KBM-7 (cell line): ENCODE data around the gene CADPS.

Source experiments
- DNase-seq: peaks from one replicate; pipeline ENCODE4 v3.0.0-alpha.2; 2015
- in situ Hi-C: fragments of 300-500 bp; cut with MboI; formaldehyde crosslinking; loops from 2 replicates; pipeline ENCODE4 v1.14.3; 2020; ENCODE audit warnings: low sequenced_read_pairs, low pct_unique_long_range_greater_than_20kb, mixed read lengths

The CADPS gene

GRCh38 chr3:62365391-62366125 is 509.7 kb downstream of the CADPS start:
- in situ Hi-C loops, result no loop called here
- no peak for DNase-seq

GRCh38 chr3:62364191-62364590 is 511.0 kb downstream of the CADPS start:
- in situ Hi-C loops, result no loop called here

GRCh38 chr3:62363275-62363674 is 511.9 kb downstream of the CADPS start:
- in situ Hi-C loops, result no loop called here
- no peak for DNase-seq

More at GRCh38 chr3:62364191-62364590, 511.0 kb downstream of the CADPS start:
- DNase-seq, result no peak

DNA sequence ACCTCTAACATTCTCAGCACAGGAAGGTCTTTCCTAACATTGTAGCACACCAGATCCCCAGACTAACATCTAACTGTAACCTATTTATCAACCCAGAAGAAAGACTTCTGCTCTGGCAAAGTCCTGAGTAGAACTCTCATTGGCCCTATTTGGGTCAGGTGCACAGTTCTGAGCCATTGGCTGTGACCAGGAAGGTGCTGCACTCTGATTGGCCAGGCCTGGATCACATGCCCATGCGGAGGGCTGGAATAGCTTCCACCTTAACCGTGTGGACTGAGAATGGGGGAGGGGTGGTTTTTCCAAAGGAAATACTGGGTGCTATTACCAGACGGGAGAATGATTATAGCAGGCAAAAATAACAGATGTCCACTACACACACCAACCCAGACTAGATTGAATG is 513.4 kb downstream of the CADPS start:
- in situ Hi-C loops, result no loop called here
- no peak for DNase-seq

DNA sequence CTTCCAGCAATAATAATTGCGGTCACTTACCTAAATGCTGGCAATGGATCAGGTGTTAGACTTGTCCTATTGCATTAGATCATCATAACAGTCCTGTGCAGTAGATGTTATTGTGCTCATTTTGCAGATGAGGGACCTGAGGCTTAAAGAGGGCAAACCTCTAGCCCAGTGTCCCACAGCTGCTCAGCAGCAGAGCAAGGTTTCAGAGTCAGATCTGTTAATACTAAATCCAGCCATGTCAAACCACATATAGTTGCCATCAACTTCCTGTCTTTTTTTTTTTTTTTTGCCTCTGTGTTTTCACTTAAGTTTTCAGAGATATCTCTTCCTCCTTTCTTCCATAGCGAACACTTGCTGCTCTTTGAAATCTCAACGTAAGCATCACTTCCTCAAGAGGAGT is 514.0 kb downstream of the CADPS start:
- no peak for DNase-seq
- in situ Hi-C loops, result no loop called here

GRCh38 chr3:62359531-62359930 is 515.7 kb downstream of the CADPS start:
- in situ Hi-C loops, result no loop called here

GRCh38 chr3:62356356-62356755 is 518.9 kb downstream of the CADPS start:
- no peak for DNase-seq
- in situ Hi-C loops, result no loop called here

More at GRCh38 chr3:62359531-62359930, 515.7 kb downstream of the CADPS start:
- DNase-seq, result no peak

GRCh38 chr3:62355703-62356102 is 519.5 kb downstream of the CADPS start:
- DNase-seq, result no peak
- in situ Hi-C loops, result no loop called here
